ENCODE data around the gene BTNL2. TPM values are rescaled to one million over a fixed set of nuclear protein-coding genes. Genes with fewer than 3 reads are reported as not detected.
"Not testable (repeated sequence)": the region's sequence is repeated elsewhere in the genome, so short reads cannot be mapped to it uniquely, and the experiment has no call there.

BTNL2 gene, protein sequence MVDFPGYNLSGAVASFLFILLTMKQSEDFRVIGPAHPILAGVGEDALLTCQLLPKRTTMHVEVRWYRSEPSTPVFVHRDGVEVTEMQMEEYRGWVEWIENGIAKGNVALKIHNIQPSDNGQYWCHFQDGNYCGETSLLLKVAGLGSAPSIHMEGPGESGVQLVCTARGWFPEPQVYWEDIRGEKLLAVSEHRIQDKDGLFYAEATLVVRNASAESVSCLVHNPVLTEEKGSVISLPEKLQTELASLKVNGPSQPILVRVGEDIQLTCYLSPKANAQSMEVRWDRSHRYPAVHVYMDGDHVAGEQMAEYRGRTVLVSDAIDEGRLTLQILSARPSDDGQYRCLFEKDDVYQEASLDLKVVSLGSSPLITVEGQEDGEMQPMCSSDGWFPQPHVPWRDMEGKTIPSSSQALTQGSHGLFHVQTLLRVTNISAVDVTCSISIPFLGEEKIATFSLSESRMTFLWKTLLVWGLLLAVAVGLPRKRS
- 1 to 10 TPM in 1 of 4 donors, under 1 TPM in 3; 0.18 to 1.5 (median 0.58) TPM for polyA plus RNA-seq (ENCODE audit: insufficient read length in 4 of 4)

- DNase-seq (ENCODE audit: low read depth in 4 of 4, low spot score in 3 of 4): no peak
Measured at GRCh38 chr6:32406857-32407256, at the start of gene BTNL2. TSS of gene BTNL2 (minus strand) at chr6:32407181. CDS start at chr6:32407123, 58 bp downstream.

DNA sequence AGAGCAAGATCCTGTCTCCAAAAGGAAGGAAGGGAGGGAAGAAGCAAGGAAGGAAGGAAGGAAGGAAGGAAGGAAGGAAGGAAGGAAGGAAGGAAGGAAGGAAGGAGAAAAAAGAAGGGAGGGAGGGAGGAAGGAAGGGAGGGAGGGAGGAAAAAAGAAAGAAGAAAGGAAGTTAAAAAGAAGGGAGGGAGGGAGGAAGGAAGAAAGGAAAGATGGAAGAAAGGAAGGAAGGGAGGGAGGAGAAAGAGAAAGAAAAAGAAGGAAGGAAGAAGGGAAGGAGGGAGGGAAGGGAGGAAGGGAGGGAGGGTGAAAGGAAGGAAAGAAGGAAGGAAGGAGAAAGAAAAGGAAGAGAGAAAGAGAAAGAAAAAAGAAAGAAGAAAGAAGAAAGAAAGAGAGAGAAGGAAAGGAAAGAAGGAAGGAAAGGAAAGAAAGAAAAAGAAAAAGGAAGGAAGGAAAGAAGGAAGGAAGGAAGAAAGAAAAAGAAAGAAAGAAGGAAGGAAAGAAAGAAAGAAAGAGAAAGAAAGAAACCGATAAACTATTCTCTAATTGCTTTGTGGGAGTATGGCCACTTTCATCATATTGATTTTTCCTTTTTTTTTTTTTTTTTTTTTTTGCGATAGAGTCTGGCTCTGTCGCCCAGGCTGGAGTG lies 42.2 kb upstream of the BTNL2 start:
- no peak for DNase-seq (ENCODE audit: low read depth in 4 of 4, low spot score in 3 of 4)

- DNase-seq (ENCODE audit: low read depth in 4 of 4, low spot score in 3 of 4): no peak
Measured at GRCh38 chr6:32447932-32448331, 41.0 kb upstream of the BTNL2 start.

DNA sequence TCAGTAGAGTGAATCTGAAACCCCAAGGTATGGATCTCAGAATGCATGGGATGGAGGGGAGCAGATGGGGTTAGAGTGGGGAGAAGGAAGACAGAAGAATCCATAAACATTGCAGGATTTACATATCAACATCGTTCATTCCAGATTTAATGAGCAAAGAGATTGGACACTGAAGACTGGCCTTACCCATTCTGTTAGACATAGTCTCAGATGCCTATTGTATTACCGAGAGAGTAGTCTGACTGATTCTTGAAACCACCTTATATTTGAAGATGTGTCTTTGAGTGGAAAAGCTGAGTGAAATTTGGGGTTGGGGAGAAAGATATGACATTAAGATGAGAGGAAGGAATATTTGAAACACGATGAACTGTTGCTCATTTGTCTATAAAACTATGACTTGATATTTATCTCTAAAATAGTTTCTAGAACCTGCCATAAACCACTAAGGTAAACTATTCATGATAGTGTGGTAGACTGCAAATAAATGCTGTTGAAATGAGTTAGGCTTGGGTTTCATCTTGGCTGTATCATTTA lies 38.4 kb upstream of the BTNL2 start:
- DNase-seq (ENCODE audit: low read depth in 4 of 4, low spot score in 3 of 4): no peak

- DNase-seq (ENCODE audit: low read depth in 4 of 4, low spot score in 3 of 4): no peak
Measured at GRCh38 chr6:32444433-32444832, 37.5 kb upstream of the BTNL2 start.

- no peak for DNase-seq (ENCODE audit: low read depth in 4 of 4, low spot score in 3 of 4)
Measured at GRCh38 chr6:32442977-32443552, 36.1 kb upstream of the BTNL2 start.

DNA sequence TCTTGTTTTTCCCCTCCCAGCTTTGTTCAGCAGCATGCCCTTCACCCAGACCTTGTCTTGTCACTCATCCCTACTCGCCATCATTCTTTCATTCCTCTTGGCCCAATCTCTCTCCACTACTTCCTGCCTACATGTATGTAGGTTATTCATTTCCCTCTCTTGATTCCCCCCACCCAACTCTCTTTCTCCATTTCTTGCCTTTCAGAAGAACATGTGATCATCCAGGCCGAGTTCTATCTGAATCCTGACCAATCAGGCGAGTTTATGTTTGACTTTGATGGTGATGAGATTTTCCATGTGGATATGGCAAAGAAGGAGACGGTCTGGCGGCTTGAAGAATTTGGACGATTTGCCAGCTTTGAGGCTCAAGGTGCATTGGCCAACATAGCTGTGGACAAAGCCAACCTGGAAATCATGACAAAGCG lies 35.3 kb upstream of the BTNL2 start:
- DNase-seq (ENCODE audit: low read depth in 4 of 4, low spot score in 3 of 4): no peak

GRCh38 chr6:32439602-32440214 lies 32.7 kb upstream of the BTNL2 start, which contains the start of gene HLA-DRA:
TSS of gene HLA-DRA (plus strand) at chr6:32439887. CDS start at chr6:32439951, 64 bp downstream.
- peak in 1 of 4 donors; percentile 39 for DNase-seq (ENCODE audit: low read depth in 4 of 4, low spot score in 3 of 4)

GRCh38 chr6:32439139-32439538 lies 32.2 kb upstream of the BTNL2 start:
- DNase-seq (ENCODE audit: low read depth in 4 of 4, low spot score in 3 of 4): no peak

DNA sequence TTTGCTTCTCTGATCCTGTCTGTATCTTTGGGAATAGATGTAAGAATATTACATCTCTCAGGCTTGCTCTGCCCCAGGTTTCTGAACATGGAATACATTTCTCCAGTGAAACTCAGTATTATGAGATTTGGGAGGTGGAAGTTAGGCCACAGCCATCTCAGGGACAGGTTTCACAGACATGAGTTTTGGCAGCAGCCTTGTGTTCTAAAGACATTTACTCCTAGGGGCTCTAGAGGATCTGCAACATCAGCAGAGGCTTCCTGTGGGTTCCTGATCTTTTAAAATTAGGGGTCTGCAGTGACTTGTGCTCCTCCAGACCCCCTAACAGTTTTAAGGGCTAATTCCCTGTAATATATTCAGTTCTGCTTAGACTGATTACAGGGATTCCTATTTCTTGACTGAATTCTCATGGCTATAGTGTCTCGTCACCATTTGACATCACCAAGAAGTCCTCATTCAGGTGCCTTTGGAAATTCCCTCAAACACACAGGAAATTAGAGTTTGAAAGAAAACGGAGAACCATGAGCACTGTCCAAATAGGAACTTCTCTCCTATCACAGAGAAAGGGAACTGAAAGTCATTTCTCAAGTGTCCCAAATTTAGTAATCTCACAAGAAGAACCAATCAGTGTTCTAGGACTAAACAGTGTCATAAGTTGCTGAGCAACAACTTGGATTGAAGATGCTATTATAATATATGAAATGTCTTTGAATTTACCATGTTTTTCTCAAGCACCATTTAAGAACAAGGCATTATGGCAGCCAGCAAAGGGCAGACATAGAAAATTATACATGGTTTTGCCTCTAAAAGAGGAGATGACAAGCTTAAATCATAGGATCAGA lies 30.2 kb upstream of the BTNL2 start:
- DNase-seq (ENCODE audit: low read depth in 4 of 4, low spot score in 3 of 4): no peak

DNA sequence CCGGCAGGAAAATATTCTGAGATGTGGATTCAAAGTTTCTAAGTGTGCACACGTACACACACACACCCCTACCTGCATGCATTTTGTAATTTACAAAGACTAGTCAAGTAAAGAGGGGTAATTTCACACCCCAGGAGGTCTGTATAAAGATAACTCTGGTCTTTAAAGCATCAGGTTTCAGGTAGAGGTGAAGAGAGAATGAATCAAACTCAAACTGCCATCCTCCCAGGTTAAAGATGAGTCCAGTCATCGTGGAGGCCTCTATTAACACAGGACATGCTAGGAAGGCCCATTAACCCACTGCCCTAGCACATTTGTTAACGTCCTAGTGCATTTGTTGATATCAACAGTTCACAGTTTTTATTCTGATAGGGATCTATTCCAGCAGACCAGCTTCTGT lies 29.2 kb upstream of the BTNL2 start:
- no peak for DNase-seq (ENCODE audit: low read depth in 4 of 4, low spot score in 3 of 4)

DNA sequence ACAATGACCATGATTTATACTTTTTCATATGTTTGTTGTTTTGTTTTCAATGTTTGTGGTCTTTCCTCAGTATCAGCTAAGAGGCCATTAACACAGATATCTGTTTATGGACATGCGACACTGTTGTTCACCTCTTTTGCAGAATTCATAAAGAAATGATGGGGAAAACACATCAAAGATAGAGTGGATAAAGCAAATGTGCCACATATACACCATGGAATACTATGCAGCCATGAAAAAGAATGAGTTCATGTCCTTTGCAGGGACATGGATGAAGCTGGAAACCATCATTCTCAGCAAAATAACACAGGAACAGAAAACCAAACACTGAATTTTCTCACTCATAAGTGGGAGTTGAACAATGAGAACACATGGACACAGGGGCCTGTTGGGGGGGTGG lies 27.0 kb upstream of the BTNL2 start:
- not testable (repeated sequence) for DNase-seq (ENCODE audit: low read depth in 4 of 4, low spot score in 3 of 4)

GRCh38 chr6:32432050-32432450 lies 25.1 kb upstream of the BTNL2 start:
- DNase-seq (ENCODE audit: low read depth in 4 of 4, low spot score in 3 of 4): no peak

DNA sequence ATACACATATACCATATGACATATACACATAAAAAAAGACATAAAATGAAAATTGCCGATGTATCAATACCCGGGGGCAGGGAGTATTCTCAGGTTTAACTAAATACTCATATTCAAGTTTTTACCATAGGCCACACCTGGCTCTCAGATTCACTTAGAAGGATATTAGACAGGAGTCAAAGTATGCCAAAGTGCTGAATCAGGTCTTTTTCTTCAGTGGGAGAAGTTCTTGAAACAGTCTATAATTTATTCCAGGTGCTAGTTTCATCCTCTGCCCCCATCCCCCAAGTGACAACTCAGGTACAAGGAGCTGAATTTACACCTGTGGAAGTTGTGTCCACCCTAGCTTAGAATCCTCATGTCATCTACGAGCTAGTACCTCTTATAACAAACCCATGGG lies 24.2 kb upstream of the BTNL2 start:
- no peak for DNase-seq (ENCODE audit: low read depth in 4 of 4, low spot score in 3 of 4)

- no peak for DNase-seq (ENCODE audit: low read depth in 4 of 4, low spot score in 3 of 4)
Measured at GRCh38 chr6:32430179-32430578, 23.2 kb upstream of the BTNL2 start.

DNA sequence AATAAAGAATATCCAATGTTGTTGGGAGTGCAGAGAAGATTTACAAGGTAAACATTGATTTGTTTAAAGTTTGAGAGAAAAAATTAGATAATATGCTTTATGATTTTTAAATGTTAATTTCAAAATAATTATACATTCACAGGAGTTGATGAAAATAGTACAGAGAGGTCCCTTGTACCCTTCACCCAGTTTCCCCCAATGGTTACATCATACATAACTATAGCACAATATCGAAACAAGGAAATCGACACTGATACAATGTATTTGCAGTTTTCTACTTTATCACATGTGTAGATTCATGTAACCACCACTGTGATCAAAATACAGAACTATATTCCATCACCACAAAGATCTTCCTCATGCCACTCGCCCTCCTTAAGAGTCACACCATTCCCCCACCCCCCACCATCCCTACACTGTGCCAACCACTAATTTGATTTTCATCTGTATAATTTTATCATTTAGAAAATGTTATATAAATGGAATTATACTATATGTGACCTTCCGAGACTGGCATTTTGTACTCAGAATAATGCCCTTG lies 21.0 kb upstream of the BTNL2 start:
- DNase-seq (ENCODE audit: low read depth in 4 of 4, low spot score in 3 of 4): no peak

DNA sequence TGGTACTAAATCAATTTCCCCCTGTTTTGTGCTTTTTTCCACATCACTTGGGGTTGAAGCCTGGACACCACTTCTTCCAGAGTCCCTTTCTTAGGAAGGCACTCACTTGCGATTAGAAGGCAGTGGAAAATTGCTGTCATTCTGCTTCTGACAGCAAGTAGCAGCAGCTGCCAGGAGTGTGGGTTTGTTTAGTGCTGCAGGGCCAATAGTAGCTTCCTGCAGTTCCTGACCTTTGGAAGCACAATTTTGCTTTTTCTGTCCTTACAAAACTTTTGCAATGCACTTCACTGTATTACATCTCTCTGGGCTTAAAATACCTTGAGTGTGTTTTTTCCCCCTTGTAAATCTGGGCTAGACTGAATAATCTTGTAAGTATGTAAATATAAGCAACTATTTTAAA lies 20.2 kb upstream of the BTNL2 start:
- no peak for DNase-seq (ENCODE audit: low read depth in 4 of 4, low spot score in 3 of 4)

- DNase-seq (ENCODE audit: low read depth in 4 of 4, low spot score in 3 of 4): no peak
Measured at GRCh38 chr6:32426338-32426737, 19.4 kb upstream of the BTNL2 start.

GRCh38 chr6:32424589-32425300 lies 17.8 kb upstream of the BTNL2 start:
- no peak for DNase-seq (ENCODE audit: low read depth in 4 of 4, low spot score in 3 of 4)

All from left renal pelvis (tissue), 4 donors.